ENCODE data around the gene HES6.

- TF ChIP-seq EZH2 (IDR thresholded peaks at IDR 0.05; ENCODE audit: low read length): no peak
- TF ChIP-seq CTCF (optimal IDR thresholded peaks at IDR 0.05 in 1 of 3, IDR thresholded peaks at IDR 0.05 in 1 of 3, conservative IDR thresholded peaks at IDR 0.05 in 1 of 3; ENCODE audit: extremely low read depth in 1 of 3, insufficient read depth in 2 of 3, low read length in 3 of 3): no peak
Observed at GRCh38 chr2:238284802-238285515, 45.1 kb upstream of the HES6 start.

Measured in keratinocyte (primary cell).